IMR-90 (cell line): ENCODE results near the gene TUBA3E. TPM values are rescaled to one million over a fixed set of nuclear protein-coding genes. Genes with fewer than 3 reads are reported as not detected.

Source experiments
- ATAC-seq: fragments of 200-7000 bp; cut with Tn5 transposase; 2 replicates; pipeline ENCODE4 v1.9.1; 2020; ENCODE audit warnings: low read depth, mild to moderate bottlenecking, moderate library complexity
- BruUV-seq: library from RNA; stranded (reverse); fragments of 400-500 nt; replicated peaks from 2 replicates; lab custom pipeline; 2021; lab: Mats Ljungman, UMichigan
- CTCF ChIA-PET: fragments of 300-600 bp; formaldehyde crosslinking; extraction: SDS; loops from one replicate; lab custom pipeline; 2021; ENCODE audit warnings: antibody characterized with exemption; lab: Yijun Ruan, JAX
- POLR2A ChIA-PET: fragments of 300-600 bp; sonication (Branson Sonifier 250); formaldehyde crosslinking; loops from one replicate; lab custom pipeline; 2022; ENCODE audit warnings: antibody characterized with exemption; ENCODE audit not compliant: unreplicated experiment; lab: Charles Lee
- DNase-seq: peaks from one replicate; pipeline ENCODE4 v3.0.0; 2013
- H2AFZ ChIP-seq: replicated peaks from 2 replicates; pipeline ENCODE3; 2013; ENCODE audit warnings: low read length, mild to moderate bottlenecking; ENCODE audit not compliant: poor library complexity
- H2AK5ac ChIP-seq: 2 replicates; pipeline ENCODE4 v1.6.1; 2013; ENCODE audit warnings: low read depth, low read length, inconsistent platforms
- H2AK9ac ChIP-seq: replicated peaks from 2 replicates; pipeline ENCODE3; 2013; ENCODE audit warnings: mild to moderate bottlenecking, low read depth, low read length, moderate library complexity; ENCODE audit not compliant: poor library complexity
- H2BK120ac ChIP-seq: 2 replicates; pipeline ENCODE4 v1.6.1; 2013; ENCODE audit warnings: low read depth, low read length, inconsistent platforms
- H2BK15ac ChIP-seq: 3 replicates; pipeline ENCODE4 v1.6.1; 2013; ENCODE audit warnings: low read depth, low read length, inconsistent platforms
- H2BK20ac ChIP-seq: 2 replicates; pipeline ENCODE4 v1.6.1; 2013; ENCODE audit warnings: low read depth, mild to moderate bottlenecking, inconsistent platforms, low read length, moderate library complexity
- H2BK5ac ChIP-seq: 2 replicates; pipeline ENCODE4 v1.6.1; 2013; ENCODE audit warnings: mild to moderate bottlenecking, low read depth, low read length, inconsistent platforms; ENCODE audit not compliant: poor library complexity, severe bottlenecking
- H3K14ac ChIP-seq: replicated peaks from 2 replicates; pipeline ENCODE4 v1.6.1; 2013; ENCODE audit warnings: low read depth, low read length, inconsistent platforms
- H3K18ac ChIP-seq: 2 replicates; pipeline ENCODE4 v1.6.1; 2013; ENCODE audit warnings: low read depth, low read length, control low read depth
- H3K23ac ChIP-seq: 2 replicates; pipeline ENCODE4 v1.6.1; 2013; ENCODE audit warnings: low read depth, low read length, inconsistent platforms
- H3K27ac ChIP-seq: 2 replicates; pipeline ENCODE4 v1.5.1; 2013; ENCODE audit warnings: mild to moderate bottlenecking, control low read depth, low read length; ENCODE audit not compliant: insufficient read depth
- H3K27me3 ChIP-seq: 2 replicates; pipeline ENCODE4 v1.6.1; 2013; ENCODE audit warnings: low read length; ENCODE audit not compliant: control insufficient read depth, insufficient read depth
- H3K36me3 ChIP-seq: 2 replicates; pipeline ENCODE4 v1.6.1; 2013; ENCODE audit warnings: low read length, mixed read lengths; ENCODE audit not compliant: control insufficient read depth, insufficient read depth
- H3K4ac ChIP-seq: 2 replicates; pipeline ENCODE4 v1.6.1; 2013; ENCODE audit warnings: low read depth, low read length, inconsistent platforms
- H3K4me1 ChIP-seq: 2 replicates; pipeline ENCODE4 v1.6.1; 2013; ENCODE audit warnings: low read length, mixed read lengths; ENCODE audit not compliant: control insufficient read depth, insufficient read depth
- H3K4me2 ChIP-seq: 2 replicates; pipeline ENCODE4 v1.6.1; 2013; ENCODE audit warnings: low read depth, mild to moderate bottlenecking, control low read depth, low read length, moderate library complexity
- H3K4me3 ChIP-seq: 2 replicates; pipeline ENCODE4 v1.5.1; 2013; ENCODE audit warnings: low read depth, mild to moderate bottlenecking, control low read depth, low read length, moderate library complexity; ENCODE audit not compliant: insufficient read depth
- H3K56ac ChIP-seq: 2 replicates; pipeline ENCODE4 v1.6.1; 2013; ENCODE audit warnings: low read length, inconsistent platforms; ENCODE audit not compliant: insufficient read depth; ENCODE audit errors: extremely low read depth
- H3K79me1 ChIP-seq, 2 experiments: 2 replicates each; pipeline ENCODE4 v1.6.1; 2013; ENCODE audit warnings: low read length in 2 of 2, inconsistent platforms in 1 of 2, low read depth in 1 of 2
- H3K9ac ChIP-seq: 2 replicates; pipeline ENCODE4 v1.6.1; 2013; ENCODE audit warnings: low read depth, low read length, control low read depth
- H3K9me1 ChIP-seq: 2 replicates; pipeline ENCODE4 v1.6.1; 2013; ENCODE audit warnings: low read length, inconsistent platforms; ENCODE audit not compliant: insufficient read depth
- H3K9me3 ChIP-seq: 2 replicates; pipeline ENCODE4 v1.6.1; 2013; ENCODE audit warnings: low read length; ENCODE audit not compliant: control insufficient read depth, insufficient read depth
- H4K20me1 ChIP-seq: 2 replicates; pipeline ENCODE4 v1.6.1; 2013; ENCODE audit warnings: low read length, inconsistent platforms; ENCODE audit not compliant: insufficient read depth
- H4K5ac ChIP-seq: 2 replicates; pipeline ENCODE4 v1.6.1; 2013; ENCODE audit warnings: mild to moderate bottlenecking, low read depth, low read length, control low read depth
- H4K8ac ChIP-seq, 2 experiments: 2 replicates each; pipeline ENCODE4 v1.6.1; 2013; ENCODE audit warnings: low read depth in 2 of 2, low read length in 2 of 2, control low read depth in 1 of 2, inconsistent platforms in 1 of 2
- H4K91ac ChIP-seq: 2 replicates; pipeline ENCODE4 v1.6.1; 2013; ENCODE audit warnings: low read depth, low read length, inconsistent platforms; ENCODE audit not compliant: insufficient read depth
- BHLHE40 ChIP-seq: fragments of 150-350 bp; IDR thresholded peaks from 2 replicates; pipeline ENCODE4 v1.6.1; 2016; ENCODE audit warnings: mild to moderate bottlenecking, low read depth, low read length
- CEBPB ChIP-seq: IDR thresholded peaks from 2 replicates; pipeline ENCODE4 v1.6.1; 2012; ENCODE audit warnings: low read depth, low read length, improper control_type of control experiment
- CHD1 ChIP-seq: IDR thresholded peaks from 2 replicates; pipeline ENCODE4 v1.6.1; 2012; ENCODE audit warnings: low read depth, low read length, improper control_type of control experiment
- CTCF ChIP-seq: conservative IDR thresholded peaks from 2 replicates; pipeline ENCODE4 v1.5.1; 2012; ENCODE audit warnings: mild to moderate bottlenecking, low read depth, low read length, improper control_type of control experiment
- ELK1 ChIP-seq: fragments of 150-350 bp; IDR thresholded peaks from 2 replicates; pipeline ENCODE4 v1.6.1; 2016; ENCODE audit warnings: low read depth, mild to moderate bottlenecking, low read length, moderate library complexity, borderline replicate concordance
- FOS ChIP-seq: fragments of 150-350 bp; IDR thresholded peaks from 2 replicates; pipeline ENCODE4 v1.6.1; 2016; ENCODE audit warnings: low read depth, low read length
- MAFK ChIP-seq: IDR thresholded peaks from 2 replicates; pipeline ENCODE4 v1.6.1; 2012; ENCODE audit warnings: low read depth, low read length, improper control_type of control experiment
- MAZ ChIP-seq: IDR thresholded peaks from 2 replicates; pipeline ENCODE4 v1.6.1; 2012; ENCODE audit warnings: low read depth, mild to moderate bottlenecking, low read length, improper control_type of control experiment, moderate library complexity, borderline replicate concordance
- MXI1 ChIP-seq: IDR thresholded peaks from 2 replicates; pipeline ENCODE4 v1.6.1; 2012; ENCODE audit warnings: low read depth, mild to moderate bottlenecking, low read length, moderate library complexity, borderline replicate concordance
- NFE2L2 ChIP-seq: fragments of 150-350 bp; IDR thresholded peaks from 2 replicates; pipeline ENCODE4 v1.6.1; 2016; ENCODE audit warnings: low read depth, mild to moderate bottlenecking, low read length
- POLR2A ChIP-seq: IDR thresholded peaks from 2 replicates; pipeline ENCODE4 v1.6.1; 2012; ENCODE audit warnings: mild to moderate bottlenecking, low read depth, low read length
- RAD21 ChIP-seq: IDR thresholded peaks from 2 replicates; pipeline ENCODE4 v1.6.1; 2012; ENCODE audit warnings: low read length, improper control_type of control experiment
- RCOR1 ChIP-seq: IDR thresholded peaks from 2 replicates; pipeline ENCODE4 v1.6.1; 2012; ENCODE audit warnings: mild to moderate bottlenecking, low read length, improper control_type of control experiment; ENCODE audit not compliant: insufficient replicate concordance
- RFX5 ChIP-seq: IDR thresholded peaks from 2 replicates; pipeline ENCODE4 v1.8.0; 2012; ENCODE audit warnings: low read depth, mild to moderate bottlenecking, low read length, moderate library complexity
- SMC3 ChIP-seq: fragments of 150-350 bp; IDR thresholded peaks from 2 replicates; pipeline ENCODE4 v1.6.1; 2016; ENCODE audit warnings: low read depth, mild to moderate bottlenecking, antibody characterized with exemption, low read length, moderate library complexity
- USF2 ChIP-seq: fragments of 150-350 bp; IDR thresholded peaks from 2 replicates; pipeline ENCODE4 v1.6.1; 2017; ENCODE audit warnings: mild to moderate bottlenecking, antibody characterized with exemption, low read length, low read depth
- WGBS, 2 experiments: methylation state at CpG; one replicate each; pipeline versions ENCODE4 v1.1.5 to v1.1.7; 2013; ENCODE audit warnings: missing lambda C conversion rate in 2 of 2; ENCODE audit not compliant: insufficient read length in 1 of 2; ENCODE audit errors: extremely low coverage in 2 of 2; 5-methylcytosine and 5-hydroxymethylcytosine counted together
- dilution Hi-C: fragments of 300-500 bp; cut with HindIII; formaldehyde crosslinking; loops from one replicate; pipeline ENCODE4 v1.14.3; 2018; ENCODE audit warnings: low sequenced_read_pairs; ENCODE audit not compliant: unreplicated experiment
- in situ Hi-C: fragments of 300-500 bp; cut with MboI; formaldehyde crosslinking; loops from 3 replicates; pipeline ENCODE4 v1.14.3; 2019; ENCODE audit warnings: low sequenced_read_pairs, inconsistent platforms, mixed read lengths
- intact Hi-C: fragments of 100-400 bp; cut with micrococcal nuclease; formaldehyde crosslinking; loops from 2 replicates; pipeline ENCODE4 v1.10.0; 2022
- polyA plus RNA-seq, 3 experiments: library from polyadenylated mRNA; depleted of rRNA; stranded (reverse); fragments of >200 nt; gene quantifications; 2 replicates each; pipeline ENCODE4 v1.2.3, GENCODE V29; 2012; ENCODE audit warnings: low replicate concordance in 1 of 3
- total RNA-seq: library from RNA; depleted of rRNA; stranded (reverse); fragments of >200 nt; gene quantifications from 2 replicates; pipeline ENCODE4 v1.2.3, GENCODE V29; 2012

Gene TUBA3E
- total and polyA plus RNA-seq, 2 of the 4 experiments (the other 2 are of a cell fraction) = not detected

- WGBS, 2 experiments = 60% methylated on average over 1 of the region's 9 CpGs; no CpG with 5 or more reads in 1 of the 2 experiments
- ATAC-seq (no peak), DNase-seq (no peak)
- no peak overlapping the region for H4K8ac ChIP-seq
- no peaks in the 10 kb centered on the region for H3K9me3 ChIP-seq
- no peak overlapping the region for H3K4ac ChIP-seq
- ChIA-PET POLR2A (no interaction called here), CTCF (no interaction called here)
- H2BK15ac ChIP-seq = no peak overlapping the region
- H2BK120ac ChIP-seq = no peak overlapping the region
- in situ Hi-C loops = loop anchor here (25.0 kb wide), 1 partner anchor 1354 kb away; no protein-coding TSS in a partner anchor
- H3K14ac ChIP-seq = no peak overlapping the region
- H2AFZ ChIP-seq = no peak overlapping the region
- no peaks in the 10 kb centered on the region for H3K4me1 ChIP-seq
- no peak overlapping the region for H3K4me2 ChIP-seq
- no peak overlapping the region for H2BK5ac ChIP-seq
- no TSS peak for BruUV-seq
- dilution Hi-C loops = no loop called here
- no peaks in the 10 kb centered on the region for H3K9me1 ChIP-seq
- no peak overlapping the region for H4K91ac ChIP-seq
- no peak overlapping the region for H3K18ac ChIP-seq
- no peak overlapping the region for H3K56ac ChIP-seq
- peaks cover 27% of the 10 kb centered on the region for H3K36me3 ChIP-seq
- H2AK5ac ChIP-seq = no peak overlapping the region
- H3K9ac ChIP-seq = no peak overlapping the region
- no peaks in the 10 kb centered on the region for H3K27me3 ChIP-seq
- no peak overlapping the region for H3K27ac ChIP-seq
- H3K79me1 ChIP-seq = no peaks in the 10 kb centered on the region
- H3K4me3 ChIP-seq = no peak overlapping the region
- H2BK20ac ChIP-seq = no peak overlapping the region
- intact Hi-C loops = no loop called here
- no peak overlapping the region for H4K5ac ChIP-seq
- H3K23ac ChIP-seq = no peak overlapping the region
- no peaks in the 10 kb centered on the region for H4K20me1 ChIP-seq
- H2AK9ac ChIP-seq = no peak overlapping the region
- TF ChIP-seq MXI1 (no peak), USF2 (no peak), FOS (no peak), MAZ (no peak), RAD21 (no peak), CEBPB (no peak), ELK1 (no peak), MAFK (no peak), BHLHE40 (no peak), SMC3 (no peak), CTCF (no peak), CHD1 (no peak), RCOR1 (no peak), RFX5 (no peak), POLR2A (no peak), NFE2L2 (no peak)
Observed at GRCh38 chr2:130158631-130159030, 39.6 kb downstream of the TUBA3E start.
